Measurements from ENCODE around the gene PAX7.
"Not testable (repeated sequence)": the region's sequence is repeated elsewhere in the genome, so short reads cannot be mapped to it uniquely, and the experiment has no call there.

Gene PAX7

DNA sequence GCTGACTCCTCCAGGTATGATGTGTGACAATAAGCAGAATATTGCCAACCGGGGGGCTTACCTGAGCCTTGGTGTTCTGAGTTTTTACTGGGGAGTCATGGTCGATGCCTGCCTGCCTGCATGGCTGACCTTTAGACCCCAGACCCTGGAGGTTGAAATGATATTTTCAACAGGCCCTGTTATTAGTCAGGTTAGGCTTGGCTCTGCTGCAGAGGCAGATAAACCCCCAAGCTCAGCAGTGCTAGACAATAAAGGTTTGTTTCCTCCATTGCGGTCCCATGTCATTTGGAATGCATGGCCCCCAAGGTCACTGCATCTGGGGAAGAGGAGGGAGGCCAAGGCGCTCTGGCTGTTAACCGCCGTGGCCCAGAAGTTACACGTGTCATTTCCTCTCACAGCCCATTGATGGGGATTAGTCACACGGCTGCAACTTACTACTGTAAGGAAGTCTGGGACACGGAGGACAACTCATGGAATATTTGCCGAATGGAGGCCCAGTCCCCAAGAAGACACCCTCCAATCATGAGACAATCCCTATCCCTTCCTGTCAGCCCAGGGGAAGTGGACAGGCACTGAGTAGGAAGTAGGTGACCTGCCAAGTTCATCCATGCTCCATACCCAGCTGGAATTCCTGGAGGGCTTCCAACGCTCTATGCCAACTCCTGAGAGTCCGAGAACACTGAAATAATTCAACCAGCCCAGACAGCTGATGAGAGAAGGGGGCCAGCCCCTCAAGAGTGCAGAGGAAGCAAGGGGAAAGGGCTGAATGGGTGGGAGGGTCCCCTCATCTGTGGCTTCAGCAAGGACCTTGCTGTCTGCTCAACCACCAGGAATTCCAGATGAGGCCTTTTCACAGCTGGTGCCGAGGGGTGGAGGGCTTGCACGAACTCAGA lies 131.5 kb downstream of the PAX7 start:
- no peak for DNase-seq (ENCODE audit: low read depth)

DNA sequence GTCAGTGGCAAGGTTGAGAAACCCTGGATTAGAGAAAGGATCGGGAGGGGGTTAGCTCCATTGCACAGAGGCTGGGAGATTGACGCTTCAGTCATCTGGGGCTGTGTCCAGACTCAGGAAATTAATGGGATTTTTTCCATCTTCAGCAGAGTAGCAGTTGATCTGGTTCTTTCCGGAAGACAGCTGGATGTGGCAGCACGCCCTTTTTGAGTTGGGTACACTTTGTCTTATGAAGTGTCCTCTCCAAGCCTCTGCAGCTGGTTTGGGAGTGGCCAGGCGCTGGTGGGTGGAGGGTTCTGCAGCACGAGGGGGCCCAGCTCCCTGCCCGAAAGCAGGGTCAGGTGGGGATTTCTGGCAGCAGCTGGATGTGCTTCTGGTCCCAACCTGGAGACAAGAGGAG lies 133.7 kb downstream of the PAX7 start:
- no peak for DNase-seq (ENCODE audit: low read depth)

DNA sequence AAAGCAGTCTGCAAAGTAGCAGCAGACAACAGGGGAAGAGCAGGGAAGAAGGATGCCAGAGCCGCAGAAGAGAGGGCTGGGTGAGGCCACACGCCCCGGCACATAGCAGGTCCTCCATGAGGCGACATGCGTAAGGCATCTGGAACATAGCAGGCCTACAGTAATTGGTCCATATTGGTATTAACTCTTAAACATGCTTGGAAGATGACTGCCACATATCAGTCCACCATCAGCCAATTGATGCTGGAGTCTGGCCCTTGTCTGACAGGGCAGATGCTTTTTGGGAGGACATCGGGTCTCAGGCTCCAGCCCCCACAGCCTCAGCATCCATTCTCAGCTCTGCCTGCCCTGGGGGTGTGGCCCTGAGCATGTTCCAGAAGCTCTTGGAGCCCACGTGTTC lies 135.1 kb downstream of the PAX7 start:
- no peak for DNase-seq (ENCODE audit: low read depth)

DNA sequence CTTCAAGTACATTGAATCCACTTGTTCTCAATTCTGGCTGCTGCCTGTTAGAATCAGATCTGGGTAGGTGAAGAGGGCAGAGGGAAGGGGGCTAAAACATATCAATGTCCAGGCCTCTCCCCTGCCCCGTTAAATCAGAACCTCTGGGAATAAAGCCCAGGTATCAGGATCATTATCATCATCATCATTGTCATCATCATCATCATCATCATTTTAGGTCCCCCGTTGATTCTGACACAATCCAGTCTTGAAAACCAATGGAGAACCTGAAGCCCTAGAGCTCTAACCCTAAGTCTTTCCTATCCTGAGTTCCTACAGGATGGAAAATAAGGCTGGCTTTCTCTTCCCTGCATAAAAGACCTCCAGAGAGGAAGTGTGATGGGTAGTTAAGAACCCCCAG lies 135.7 kb downstream of the PAX7 start:
- DNase-seq (ENCODE audit: low read depth), result no peak

DNA sequence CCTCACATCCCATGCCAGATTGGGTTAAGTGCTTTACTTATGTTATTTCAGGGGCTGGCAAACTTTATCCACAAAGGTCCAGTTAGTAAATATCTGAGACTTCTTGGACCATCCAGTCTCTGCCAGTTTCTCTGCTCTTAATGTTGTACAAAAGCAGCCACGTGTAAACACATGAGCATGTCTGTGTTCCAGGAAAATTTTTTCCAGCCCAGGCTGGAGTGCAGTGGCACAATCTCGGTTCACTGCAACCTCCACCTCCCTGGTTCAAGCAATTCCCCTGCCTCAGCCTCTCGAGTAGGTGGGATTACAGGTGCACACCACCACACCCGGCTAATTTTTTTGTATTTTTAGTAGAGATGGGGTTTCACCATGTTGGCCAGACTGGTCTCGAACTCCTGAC lies 136.9 kb downstream of the PAX7 start:
- DNase-seq (ENCODE audit: low read depth), result not testable (repeated sequence)

DNA sequence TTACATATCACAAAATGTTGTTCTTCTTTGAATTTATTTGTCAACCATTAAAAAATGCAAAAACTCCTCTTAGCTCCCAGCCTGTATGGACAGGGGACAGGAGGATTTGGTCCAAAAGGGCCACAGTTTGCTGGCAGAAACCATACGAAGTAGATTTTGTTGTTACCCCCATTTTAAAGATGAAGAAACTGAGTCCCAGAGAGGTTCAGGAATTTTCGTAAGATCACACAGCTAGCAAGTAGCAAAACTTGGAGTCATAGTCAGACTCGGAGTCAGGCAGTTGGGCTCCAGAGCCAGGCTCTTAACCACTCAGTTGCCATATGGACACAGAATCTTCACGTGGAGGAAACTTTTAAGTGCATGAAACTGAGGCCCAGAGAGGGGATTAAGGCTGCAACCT lies 137.4 kb downstream of the PAX7 start:
- DNase-seq (ENCODE audit: low read depth), result no peak

DNA sequence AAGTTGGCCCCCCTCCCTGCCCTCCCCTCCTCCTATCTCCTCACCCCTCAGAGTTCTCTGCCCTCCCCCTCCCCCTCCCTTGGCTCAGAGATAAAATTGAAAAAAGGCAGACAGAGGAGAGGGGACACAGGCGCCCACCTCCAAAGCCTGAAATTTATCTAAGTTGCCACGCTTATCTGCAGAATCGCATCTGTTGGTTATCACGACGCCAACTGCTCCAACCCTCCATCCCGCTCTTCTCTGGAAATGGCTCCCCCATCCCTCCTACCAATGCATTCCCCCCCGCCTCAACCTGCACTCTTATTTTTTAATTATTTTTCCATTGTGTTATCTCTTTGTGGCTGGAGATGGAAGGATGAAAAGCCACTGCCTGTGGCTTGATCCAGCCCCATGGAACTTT lies 138.5 kb downstream of the PAX7 start:
- DNase-seq (ENCODE audit: low read depth), result no peak

DNA sequence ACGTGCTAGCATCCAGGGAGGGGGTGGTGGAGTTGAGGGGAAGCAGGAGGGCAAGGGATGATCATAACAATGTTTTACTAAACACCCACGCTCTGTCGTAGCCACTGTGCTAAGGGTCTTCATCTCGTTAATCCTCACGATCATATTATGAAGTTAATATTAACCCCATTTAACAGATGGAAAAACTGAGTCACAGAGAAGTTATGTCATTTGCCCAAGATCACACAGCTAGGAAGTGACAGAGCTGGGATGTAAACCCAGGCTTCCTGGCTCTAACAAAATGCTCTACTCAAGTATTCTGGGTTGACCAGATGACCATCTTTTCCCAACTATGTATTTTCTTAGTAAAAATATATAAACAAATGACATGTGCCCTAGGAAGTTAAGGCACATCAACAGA lies 140.2 kb downstream of the PAX7 start:
- no peak for DNase-seq (ENCODE audit: low read depth)

DNA sequence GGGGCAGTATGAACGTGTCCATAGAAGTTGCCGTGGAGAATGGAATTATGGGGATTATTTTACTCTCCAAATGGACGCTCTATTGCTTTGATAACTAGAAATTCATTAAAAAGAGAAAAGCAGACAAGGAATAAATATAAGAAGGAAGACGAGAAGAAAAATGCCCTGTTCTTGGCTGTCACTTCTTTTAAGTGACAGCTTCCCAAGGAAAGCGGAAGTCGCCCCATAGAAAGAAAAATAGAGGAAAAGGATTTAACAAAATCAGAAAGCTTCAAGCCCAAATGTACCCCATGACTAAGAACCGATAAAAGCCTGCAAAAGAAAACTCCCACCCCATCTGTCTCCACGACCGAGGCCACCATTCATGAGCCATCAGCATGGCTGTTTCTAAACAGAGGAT lies 143.1 kb downstream of the PAX7 start:
- no peak for DNase-seq (ENCODE audit: low read depth)

DNA sequence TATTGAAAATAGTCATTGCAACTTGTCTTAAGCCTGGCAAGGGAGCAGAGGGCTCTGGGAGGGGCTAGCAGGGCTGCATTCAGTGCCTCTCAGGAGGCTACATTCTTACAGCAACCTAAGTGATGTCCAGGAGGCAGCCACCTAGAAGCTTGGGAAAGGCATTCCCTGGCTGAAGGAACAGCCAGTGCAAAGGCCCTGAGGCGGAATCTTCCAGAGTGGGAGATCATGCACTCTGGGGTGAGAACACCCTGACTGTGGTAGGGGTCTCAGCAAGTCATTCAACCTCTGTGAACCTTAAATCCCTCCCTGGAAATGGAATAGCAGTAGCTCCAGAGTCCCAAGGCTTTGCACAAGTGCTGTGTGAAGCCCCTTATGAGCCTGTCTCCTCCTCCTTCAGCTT lies 144.7 kb downstream of the PAX7 start:
- no peak for DNase-seq (ENCODE audit: low read depth)

DNA sequence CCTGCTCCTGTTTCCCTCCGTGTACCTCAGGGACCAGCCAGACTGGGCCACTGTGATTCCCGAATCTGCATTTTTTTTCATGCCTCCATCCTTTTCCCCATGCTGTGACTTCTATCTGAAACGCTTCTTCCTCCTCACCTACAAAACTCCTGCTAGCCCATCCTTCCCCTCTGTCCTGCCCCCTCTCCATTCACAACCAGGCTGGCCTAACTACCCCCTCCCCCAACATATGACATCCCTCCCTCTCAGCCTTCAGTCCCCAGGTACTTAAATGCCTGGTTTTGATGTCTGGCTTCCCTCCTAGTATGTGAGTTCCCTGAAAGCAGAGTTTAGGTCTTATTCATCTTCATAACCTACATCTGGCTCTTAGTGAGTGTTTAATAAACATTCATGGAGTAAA lies 146.1 kb downstream of the PAX7 start:
- no peak for DNase-seq (ENCODE audit: low read depth)

DNA sequence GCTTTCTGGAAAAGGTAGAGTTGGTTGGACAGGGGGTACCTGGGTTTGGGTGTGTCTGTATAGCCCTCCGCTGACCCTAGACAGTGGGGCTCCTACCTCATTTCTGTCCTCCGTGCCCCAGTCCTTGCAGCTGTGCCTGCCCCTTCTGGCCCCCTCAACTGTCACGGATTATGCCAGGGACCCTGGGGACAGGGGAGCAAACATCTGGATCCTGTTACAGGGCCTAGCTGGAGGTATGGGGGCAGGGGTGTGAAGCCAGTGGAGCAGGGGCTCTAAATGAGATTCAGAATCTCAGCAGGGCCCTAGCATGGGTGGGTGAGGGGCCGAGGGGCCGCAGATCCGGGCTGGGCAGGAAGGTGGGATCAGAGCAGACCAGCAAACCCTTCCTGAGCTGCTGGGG lies 147.8 kb downstream of the PAX7 start:
- no peak for DNase-seq (ENCODE audit: low read depth)

DNA sequence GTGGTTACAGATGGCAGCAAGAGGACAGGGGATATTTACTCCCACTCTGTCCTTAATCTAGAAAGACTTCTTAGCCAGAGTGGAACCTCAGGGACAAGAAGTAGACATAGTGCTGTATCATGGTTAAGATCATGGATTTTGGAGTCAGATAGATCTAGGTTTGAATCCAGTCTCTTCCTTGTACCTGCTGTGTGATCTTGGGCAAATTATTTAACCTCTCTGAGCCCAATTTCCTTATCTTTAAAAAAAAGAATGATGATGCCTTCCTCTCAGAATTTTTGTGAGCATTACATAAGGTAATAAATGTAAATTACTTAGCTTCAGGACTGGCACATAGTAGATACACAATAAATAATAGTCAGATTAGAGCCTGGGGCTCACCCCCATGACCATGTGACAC lies 150.4 kb downstream of the PAX7 start:
- DNase-seq (ENCODE audit: low read depth), result no peak

DNA sequence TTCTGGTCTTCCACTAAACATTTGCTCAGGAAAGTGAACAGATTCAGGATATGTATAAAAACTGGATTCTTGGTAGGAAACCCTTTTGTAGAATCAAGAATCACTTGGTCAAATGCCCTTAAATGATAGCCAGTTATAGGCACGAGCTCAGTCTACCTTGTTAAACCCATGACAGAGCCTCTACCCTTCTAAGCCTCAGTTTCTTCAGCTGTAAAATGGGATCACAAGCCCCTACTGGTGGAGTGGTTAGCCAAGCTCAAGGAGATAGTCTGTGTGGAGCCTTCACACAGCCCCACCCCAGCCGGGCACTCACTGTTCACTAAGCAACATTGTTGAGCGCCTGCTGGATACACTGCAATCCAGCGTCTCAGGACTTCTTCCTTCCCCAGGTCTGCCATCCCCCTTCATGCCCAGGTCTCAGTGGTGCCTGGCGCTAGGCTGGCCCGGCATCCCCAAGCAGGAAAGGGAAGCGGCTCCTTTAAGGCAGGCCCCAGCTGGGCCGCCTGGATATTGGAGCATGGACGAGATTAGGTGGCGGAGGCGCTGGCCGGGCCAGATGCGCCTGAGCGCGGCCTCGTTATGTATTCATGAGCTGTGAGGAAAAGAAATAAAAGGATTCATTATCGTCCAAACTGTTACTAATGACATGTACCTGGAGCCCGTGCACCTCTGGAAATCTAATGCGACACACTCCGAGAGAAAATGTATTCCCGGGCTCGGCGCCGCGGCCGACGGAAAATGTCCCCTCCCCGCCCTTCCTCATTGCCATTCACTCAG lies 153.2 kb downstream of the PAX7 start:
- no peak for DNase-seq (ENCODE audit: low read depth)

DNA sequence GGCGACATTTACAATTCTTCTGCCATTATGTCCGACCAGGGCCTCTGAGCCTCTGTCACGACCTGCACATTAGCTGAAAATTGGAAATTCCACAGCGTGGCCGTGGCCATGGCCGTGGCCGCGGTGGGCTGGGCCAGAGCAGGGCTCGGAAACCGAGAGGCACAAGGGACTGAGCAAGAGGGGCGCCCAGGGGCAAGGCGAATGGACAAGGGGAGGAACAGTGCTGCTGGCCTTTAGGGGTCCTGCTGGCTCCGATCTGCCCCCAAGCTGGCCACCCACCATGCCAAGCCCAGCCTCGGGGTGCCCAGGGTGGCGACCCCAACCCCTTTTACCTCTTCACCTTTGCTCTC lies 153.8 kb downstream of the PAX7 start:
- DNase-seq (ENCODE audit: low read depth), result no peak

DNA sequence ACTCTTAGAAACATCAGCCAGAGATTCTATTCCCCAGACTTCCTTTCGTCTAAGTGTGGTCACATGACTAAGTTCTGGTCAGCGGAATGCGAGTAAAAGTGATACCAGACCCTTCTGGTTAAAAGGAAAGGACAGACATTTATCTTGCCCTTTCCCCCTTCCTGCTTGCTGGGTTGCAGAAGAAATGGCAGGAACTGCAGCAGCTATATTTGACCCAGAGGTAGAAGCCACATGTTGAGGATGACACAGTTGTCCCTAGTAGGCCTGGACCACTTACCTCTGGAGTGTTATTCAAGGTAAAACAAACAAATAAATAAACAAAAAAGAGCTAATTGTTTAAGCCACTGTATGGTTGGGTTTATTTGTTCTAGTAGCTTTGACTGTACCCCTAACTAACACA lies 155.5 kb downstream of the PAX7 start:
- DNase-seq (ENCODE audit: low read depth), result no peak

DNA sequence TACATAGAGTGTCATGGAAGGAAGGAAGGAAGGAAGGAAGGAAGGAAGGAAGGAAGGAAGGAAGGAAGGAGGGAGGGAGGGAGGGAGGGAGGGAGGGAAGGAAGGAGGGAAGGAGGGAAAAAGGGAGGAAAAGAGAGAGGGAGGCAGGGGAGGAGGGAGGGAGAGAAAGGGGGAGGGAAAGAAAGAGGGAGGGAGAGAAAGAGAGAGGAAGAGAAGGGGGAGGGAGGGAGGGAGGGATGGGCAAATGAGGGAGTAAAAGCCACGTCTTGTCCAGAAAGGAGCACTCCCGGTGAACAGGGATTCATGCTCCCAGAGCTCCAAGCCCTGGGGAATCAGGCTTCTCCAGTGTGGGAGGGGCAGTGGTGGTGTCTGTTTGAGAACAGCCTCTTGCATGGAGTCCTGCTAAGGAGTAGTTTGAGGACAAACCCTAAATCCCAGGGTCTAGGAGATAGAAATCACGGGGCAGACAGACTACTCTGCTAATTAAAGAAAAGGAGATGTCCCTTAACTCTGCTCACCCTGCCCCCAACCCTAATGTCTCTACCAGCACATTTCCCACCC lies 157.3 kb downstream of the PAX7 start:
- no peak for DNase-seq (ENCODE audit: low read depth)

DNA sequence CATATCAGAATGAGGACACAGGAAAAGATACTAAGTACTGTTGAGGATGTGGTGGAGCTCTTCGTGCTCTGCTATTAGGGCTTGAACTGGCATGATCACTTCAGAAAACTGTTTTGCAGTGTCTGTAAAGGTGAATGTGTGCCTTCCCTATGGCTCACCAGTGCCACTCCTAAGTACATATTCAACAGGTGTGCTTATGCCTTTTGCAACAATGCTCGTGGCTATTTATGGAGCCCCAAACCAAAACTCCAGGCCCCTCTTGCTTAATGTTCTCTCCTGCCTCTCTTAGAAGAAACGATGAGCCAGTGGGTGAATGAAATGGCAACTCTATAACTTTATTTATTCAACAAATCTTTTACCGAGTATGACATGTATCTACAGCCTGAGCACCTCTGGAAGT lies 158.6 kb downstream of the PAX7 start:
- no peak for DNase-seq (ENCODE audit: low read depth)

DNA sequence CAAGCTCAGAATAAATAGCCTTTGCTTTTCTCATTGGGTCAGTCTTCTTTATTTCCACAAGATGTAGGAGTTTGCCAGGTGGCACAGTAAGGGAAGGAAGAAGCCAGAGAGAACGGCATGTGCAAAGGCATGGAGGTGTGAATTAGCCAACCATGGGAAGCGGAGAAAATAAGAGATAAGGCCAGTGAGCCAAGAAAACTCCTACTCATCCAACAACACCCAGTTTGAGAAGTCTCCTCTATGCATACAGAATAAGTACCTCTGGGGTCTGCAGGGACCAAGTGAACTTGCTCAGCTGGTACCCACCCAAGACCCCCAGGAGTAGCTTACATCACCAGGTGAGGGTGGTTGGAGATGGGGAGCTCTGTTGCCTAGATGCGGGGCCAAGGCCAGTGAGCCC lies 162.1 kb downstream of the PAX7 start:
- DNase-seq (ENCODE audit: low read depth), result no peak

DNA sequence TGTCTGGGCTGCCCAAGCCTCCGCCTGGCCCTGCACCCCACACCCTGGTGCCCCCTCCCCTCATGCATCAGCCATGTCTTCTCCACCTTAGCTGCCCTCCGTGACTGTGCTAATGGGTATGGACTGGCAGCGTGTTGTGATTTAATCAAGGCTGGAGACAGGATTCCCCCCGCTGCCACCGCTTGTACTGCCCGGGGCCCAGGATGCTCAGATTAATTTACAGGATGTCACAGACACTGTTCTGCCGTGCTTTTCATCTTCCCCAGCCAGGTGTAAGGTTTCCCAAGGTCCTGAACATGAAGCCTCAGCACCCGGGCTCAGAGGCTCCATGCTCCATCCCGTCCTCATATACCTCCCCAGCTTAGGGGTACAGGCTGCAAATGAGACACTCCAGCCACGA lies 162.5 kb downstream of the PAX7 start:
- DNase-seq (ENCODE audit: low read depth), result no peak

DNA sequence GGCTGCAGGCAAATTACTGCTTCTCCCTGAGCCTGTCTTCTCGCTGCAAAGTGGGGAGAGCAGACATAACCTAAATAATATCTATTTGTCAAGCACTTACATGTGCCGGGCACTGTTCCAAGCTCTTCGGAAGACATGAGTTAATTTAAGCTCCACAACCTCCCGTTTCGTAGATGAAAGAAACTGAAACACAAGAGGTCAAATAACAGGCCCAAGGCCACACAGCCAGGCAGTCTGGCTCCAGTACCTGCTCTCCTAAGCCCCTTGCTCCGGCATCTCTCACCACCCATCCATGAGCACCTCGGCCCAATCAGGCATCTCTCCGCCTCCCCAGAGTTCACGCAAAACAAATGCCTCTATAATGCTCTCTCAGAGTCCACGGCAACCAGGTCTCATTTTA lies 163.4 kb downstream of the PAX7 start:
- DNase-seq (ENCODE audit: low read depth), result no peak

DNA sequence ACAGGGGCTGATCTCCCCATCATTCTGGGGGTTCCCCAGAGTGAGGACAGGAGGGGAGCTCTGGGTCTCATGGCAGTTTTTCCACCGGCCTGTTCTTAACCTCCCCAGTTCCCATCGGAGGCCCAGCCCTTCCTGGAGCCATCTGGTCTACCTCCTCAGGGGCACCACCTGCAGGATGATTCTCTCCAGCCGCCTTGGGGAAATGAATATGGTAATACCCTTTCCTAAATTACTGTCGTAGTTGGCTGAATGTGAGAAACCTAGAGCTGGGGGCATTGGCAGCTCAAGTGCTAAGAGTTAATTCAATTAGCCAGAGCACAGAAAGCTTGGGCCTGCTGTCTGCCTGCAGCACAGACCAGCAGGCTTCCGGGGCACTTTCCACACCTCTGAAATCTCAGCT lies 163.9 kb downstream of the PAX7 start:
- DNase-seq (ENCODE audit: low read depth), result no peak

DNA sequence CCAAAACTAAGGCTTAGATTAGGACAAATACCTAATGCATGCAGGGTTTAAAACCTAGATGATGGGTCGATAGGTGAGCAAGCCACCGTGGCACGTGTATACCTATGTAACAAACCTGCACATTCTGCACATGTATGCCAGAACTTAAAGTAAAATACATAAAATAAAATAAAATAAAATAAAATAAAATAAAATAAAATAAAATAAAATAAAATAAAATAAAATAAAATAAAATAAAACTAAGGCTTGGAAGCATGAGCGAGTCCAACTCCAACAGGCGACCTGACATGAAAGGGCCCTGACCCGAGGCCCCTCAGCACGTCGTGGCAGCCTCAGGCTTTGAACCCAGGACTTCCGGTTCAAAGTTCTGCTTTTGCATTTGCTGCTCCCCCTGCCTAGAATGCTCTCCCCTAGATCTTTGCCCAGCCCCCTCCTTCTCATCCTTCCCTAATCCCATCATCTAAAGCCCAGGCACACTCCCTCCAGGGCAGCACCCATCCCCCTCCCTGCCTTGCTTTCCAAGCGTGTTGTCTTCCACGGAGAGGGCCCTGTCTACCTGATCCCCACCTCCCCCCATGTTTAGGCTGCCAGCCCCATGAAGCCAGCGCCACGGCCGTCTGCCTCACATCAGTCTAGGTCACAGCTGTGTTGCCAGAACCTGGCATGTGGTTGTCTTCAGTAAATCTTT lies 164.5 kb downstream of the PAX7 start:
- no peak for DNase-seq (ENCODE audit: low read depth)
